DND-41 (cell line): Measurements from ENCODE around the gene PLEKHA6.

Experiments used
- ATAC-seq: fragments of 200-7000 bp; cut with Tn5 transposase; 3 replicates; pipeline ENCODE4 v1.9.1; 2021; ENCODE audit warnings: low read depth; ENCODE audit not compliant: insufficient read depth
- DNase-seq: peaks from one replicate; pipeline ENCODE4 v3.0.0-alpha.2; 2020
- H2AFZ ChIP-seq: 2 replicates; pipeline ENCODE4 v1.6.0; 2012; ENCODE audit warnings: low read depth, low read length
- H3K27ac ChIP-seq: 2 replicates; pipeline ENCODE4 v1.5.1; 2012; ENCODE audit warnings: low read length, inconsistent platforms
- H3K27me3 ChIP-seq: fragments of 200-600 bp; sonication (generic); 2 replicates; pipeline ENCODE4 v1.6.0; 2012; ENCODE audit warnings: low read length, mild to moderate bottlenecking, inconsistent platforms; ENCODE audit not compliant: insufficient read depth, poor library complexity
- H3K36me3 ChIP-seq: 2 replicates; pipeline ENCODE4 v1.5.1; 2012; ENCODE audit warnings: low read length, inconsistent platforms; ENCODE audit not compliant: insufficient read depth
- H3K4me1 ChIP-seq: 2 replicates; pipeline ENCODE4 v1.5.1; 2012; ENCODE audit warnings: mild to moderate bottlenecking, low read length; ENCODE audit not compliant: insufficient read depth
- H3K4me2 ChIP-seq: 2 replicates; pipeline ENCODE4 v1.6.0; 2012; ENCODE audit warnings: mild to moderate bottlenecking, moderate library complexity, low read length, inconsistent platforms; ENCODE audit not compliant: insufficient read depth
- H3K4me3 ChIP-seq, 2 experiments: fragments of 200-600 bp in 1 of 2; shearing (Covaris generic) in 1 of 2; 2 replicates each; pipeline ENCODE4 v1.5.1; 2012 to 2016; ENCODE audit warnings: inconsistent platforms in 2 of 2, low read length in 2 of 2, mild to moderate bottlenecking in 2 of 2, low read depth in 1 of 2, moderate library complexity in 1 of 2
- H3K79me2 ChIP-seq: 2 replicates; pipeline ENCODE4 v1.6.0; 2012; ENCODE audit warnings: low read length, inconsistent platforms; ENCODE audit not compliant: insufficient read depth
- H3K9ac ChIP-seq: 2 replicates; pipeline ENCODE4 v1.6.0; 2012; ENCODE audit warnings: low read depth, mild to moderate bottlenecking, inconsistent platforms, low read length, moderate library complexity
- H3K9me3 ChIP-seq: 2 replicates; pipeline ENCODE4 v1.5.1; 2012; ENCODE audit warnings: low read length, moderate library complexity, mild to moderate bottlenecking, inconsistent platforms; ENCODE audit not compliant: insufficient read depth, severe bottlenecking
- H4K20me1 ChIP-seq: 2 replicates; pipeline ENCODE4 v1.6.0; 2012; ENCODE audit warnings: low read length; ENCODE audit not compliant: insufficient read depth
- CTCF ChIP-seq: IDR thresholded peaks from 2 replicates; pipeline ENCODE4 v1.5.1; 2012; ENCODE audit warnings: borderline replicate concordance, low read length, moderate library complexity, mild to moderate bottlenecking; ENCODE audit not compliant: poor library complexity, severe bottlenecking; ENCODE audit errors: extremely low read depth
- EZH2 ChIP-seq: IDR thresholded peaks from 3 replicates; pipeline ENCODE4 v1.6.1; 2012; ENCODE audit warnings: borderline replicate concordance, low read depth, mild to moderate bottlenecking, moderate library complexity, low read length, inconsistent platforms; ENCODE audit not compliant: severe bottlenecking

Gene PLEKHA6

GRCh38 chr1:204334455-204334854 is 25.3 kb downstream of the PLEKHA6 start:
- no peak overlapping the region for H3K9ac ChIP-seq
- H3K4me1 ChIP-seq = no peaks in the 10 kb centered on the region
- no peak overlapping the region for H2AFZ ChIP-seq
- H3K4me2 ChIP-seq = no peak overlapping the region
- TF ChIP-seq EZH2 = no peak
- no peak for TF ChIP-seq CTCF
- DNase-seq (no peak), ATAC-seq (no peak)
- no peaks in the 10 kb centered on the region for H4K20me1 ChIP-seq
- no peak overlapping the region for H3K4me3 ChIP-seq
- no peak overlapping the region for H3K27ac ChIP-seq
- H3K27me3 ChIP-seq = peaks cover 57% of the 10 kb centered on the region
- no peaks in the 10 kb centered on the region for H3K9me3 ChIP-seq
- no peaks in the 10 kb centered on the region for H3K79me2 ChIP-seq
- H3K36me3 ChIP-seq = no peaks in the 10 kb centered on the region

GRCh38 chr1:204333427-204333826 is 26.3 kb downstream of the PLEKHA6 start:
- no peak for DNase-seq
- Histone ChIP-seq H3K4me3 (no peak overlapping the region), H3K27ac (no peak overlapping the region)

GRCh38 chr1:204331847-204332487 is 27.8 kb downstream of the PLEKHA6 start:
- no peak overlapping the region for H3K4me2 ChIP-seq
- no peak overlapping the region for H3K27ac ChIP-seq

More at GRCh38 chr1:204333427-204333826, 26.3 kb downstream of the PLEKHA6 start:
- Histone ChIP-seq H3K9ac (no peak overlapping the region), H3K9me3 (no peaks in the 10 kb centered on the region), H3K79me2 (no peaks in the 10 kb centered on the region), H3K4me2 (no peak overlapping the region), H3K36me3 (no peaks in the 10 kb centered on the region), H3K27me3 (peaks cover 47% of the 10 kb centered on the region), H4K20me1 (no peaks in the 10 kb centered on the region), H2AFZ (no peak overlapping the region), H3K4me1 (no peaks in the 10 kb centered on the region)
- TF ChIP-seq CTCF (no peak), EZH2 (no peak)
- no peak for ATAC-seq

More at GRCh38 chr1:204331847-204332487, 27.8 kb downstream of the PLEKHA6 start:
- DNase-seq = no peak
- Histone ChIP-seq H4K20me1 (no peaks in the 10 kb centered on the region), H3K4me3 (no peak overlapping the region), H3K27me3 (peaks cover 36% of the 10 kb centered on the region), H3K9me3 (no peaks in the 10 kb centered on the region), H3K79me2 (no peaks in the 10 kb centered on the region), H3K36me3 (no peaks in the 10 kb centered on the region), H3K4me1 (no peaks in the 10 kb centered on the region), H3K9ac (no peak overlapping the region), H2AFZ (no peak overlapping the region)
- no peak for ATAC-seq
- TF ChIP-seq CTCF (no peak), EZH2 (no peak)
